Prostate gland (tissue), 2 donors: ENCODE data around the gene MEF2A. TPM values are rescaled to one million over a fixed set of nuclear protein-coding genes. Genes with fewer than 3 reads are reported as not detected.

Experiments used
- DNase-seq: peaks from one replicate; pipeline ENCODE4 v3.0.0-alpha.2; 2019; ENCODE audit warnings: low spot score
- H3K27ac ChIP-seq, 2 donors: fragments of 200-600 bp; sonication (generic); 2 replicates each; pipeline ENCODE4 v1.5.1; 2017 to 2019
- H3K27me3 ChIP-seq: fragments of 200-600 bp; sonication (generic); replicated peaks from 2 replicates; pipeline ENCODE4 v1.5.1; 2019; ENCODE audit not compliant: insufficient read depth
- H3K36me3 ChIP-seq, 2 donors: fragments of 200-600 bp; sonication (generic); 1 replicate in 1 of 2; 2 replicates in 1 of 2; pipeline versions ENCODE4 v1.5.1 to v1.8.1; 2017 to 2019
- H3K4me1 ChIP-seq: fragments of 200-600 bp; sonication (generic); replicated peaks from 2 replicates; pipeline ENCODE4 v1.5.1; 2019
- H3K4me3 ChIP-seq, 2 donors: fragments of 200-600 bp; sonication (generic); 2 replicates each; pipeline ENCODE4 v1.5.1; 2017 to 2019
- H3K9me3 ChIP-seq: fragments of 200-600 bp; sonication (generic); 2 replicates; pipeline ENCODE4 v1.5.1; 2017
- POLR2A ChIP-seq: fragments of 450-650 bp; IDR thresholded peaks from one replicate; pipeline ENCODE4 v1.6.1; 2016; ENCODE audit warnings: antibody characterized with exemption, mild to moderate bottlenecking
- POLR2AphosphoS5 ChIP-seq: sonication (generic); formaldehyde crosslinking; IDR thresholded peaks from one replicate; pipeline ENCODE4 v1.6.1; 2017; ENCODE audit warnings: antibody characterized with exemption
- WGBS: methylation state at CpG from one replicate; pipeline ENCODE4 v1.1.5; 2018; 5-methylcytosine and 5-hydroxymethylcytosine counted together
- intact Hi-C: fragments of 100-400 bp; cut with DNase I; formaldehyde crosslinking; loops from one replicate; pipeline ENCODE4 v1.14.2; 2022
- total RNA-seq, 2 donors: library from RNA; depleted of rRNA; stranded (reverse); fragments of >200 nt; gene quantifications; one replicate each; pipeline ENCODE4 v1.1.0, GENCODE V29; 2016
- TF ChIP-seq, protein P1 (sequence below), 4 experiments: fragments of 200-600 bp in 2 of 4; fragments of 450-650 bp in 2 of 4; sonication (generic) in 2 of 4; IDR thresholded peaks; 1 replicate in 3 of 4; 2 replicates in 1 of 4; pipeline ENCODE4 v1.5.1; 2016 to 2019; ENCODE audit warnings: antibody characterized with exemption in 4 of 4, mild to moderate bottlenecking in 2 of 4, moderate library complexity in 2 of 4

MEF2A gene
- total RNA-seq, 2 donors from 2014 or later: 40.1 to 68.0 TPM

DNA sequence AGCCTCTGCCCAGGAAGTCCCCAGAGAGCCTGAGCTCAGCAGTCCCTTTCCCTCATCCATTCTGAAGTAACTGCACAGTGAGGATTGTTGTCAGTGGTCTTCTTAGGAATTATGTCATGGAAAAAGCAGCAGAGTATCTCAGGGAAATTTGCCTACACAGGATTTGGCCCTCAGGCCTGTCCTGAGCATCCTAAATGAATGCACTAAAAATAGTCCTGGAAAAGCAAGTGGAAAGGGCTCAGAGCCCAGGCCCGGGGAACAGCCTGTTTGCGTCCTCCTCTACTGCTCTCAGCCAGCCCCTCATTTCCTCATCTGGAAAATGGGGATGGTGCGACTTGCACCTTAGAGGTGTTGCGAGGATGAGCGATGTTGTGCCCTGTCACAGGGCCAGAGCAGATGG is 145.8 kb downstream of the MEF2A start:
- DNase-seq: no peak
- Histone ChIP-seq H3K36me3 (no peaks in the 10 kb centered on the region), H3K27ac (no peak overlapping the region), H3K4me3 (no peak overlapping the region), H3K9me3 (no peaks in the 10 kb centered on the region), H3K4me1 (no peaks in the 10 kb centered on the region), H3K27me3 (no peaks in the 10 kb centered on the region)
- 71% methylated on average over 5 of the region's 5 CpGs for WGBS
- TF ChIP-seq, protein P1, sequence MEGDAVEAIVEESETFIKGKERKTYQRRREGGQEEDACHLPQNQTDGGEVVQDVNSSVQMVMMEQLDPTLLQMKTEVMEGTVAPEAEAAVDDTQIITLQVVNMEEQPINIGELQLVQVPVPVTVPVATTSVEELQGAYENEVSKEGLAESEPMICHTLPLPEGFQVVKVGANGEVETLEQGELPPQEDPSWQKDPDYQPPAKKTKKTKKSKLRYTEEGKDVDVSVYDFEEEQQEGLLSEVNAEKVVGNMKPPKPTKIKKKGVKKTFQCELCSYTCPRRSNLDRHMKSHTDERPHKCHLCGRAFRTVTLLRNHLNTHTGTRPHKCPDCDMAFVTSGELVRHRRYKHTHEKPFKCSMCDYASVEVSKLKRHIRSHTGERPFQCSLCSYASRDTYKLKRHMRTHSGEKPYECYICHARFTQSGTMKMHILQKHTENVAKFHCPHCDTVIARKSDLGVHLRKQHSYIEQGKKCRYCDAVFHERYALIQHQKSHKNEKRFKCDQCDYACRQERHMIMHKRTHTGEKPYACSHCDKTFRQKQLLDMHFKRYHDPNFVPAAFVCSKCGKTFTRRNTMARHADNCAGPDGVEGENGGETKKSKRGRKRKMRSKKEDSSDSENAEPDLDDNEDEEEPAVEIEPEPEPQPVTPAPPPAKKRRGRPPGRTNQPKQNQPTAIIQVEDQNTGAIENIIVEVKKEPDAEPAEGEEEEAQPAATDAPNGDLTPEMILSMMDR (IDR thresholded peaks at IDR 0.05): no peak
- no peak for TF ChIP-seq POLR2AphosphoS5
- TF ChIP-seq POLR2A: no peak
- intact Hi-C loops: no loop called here

- Histone ChIP-seq H3K4me3 (no peak overlapping the region), H3K4me1 (no peaks in the 10 kb centered on the region), H3K27ac (no peak overlapping the region), H3K9me3 (no peaks in the 10 kb centered on the region), H3K36me3 (no peaks in the 10 kb centered on the region), H3K27me3 (no peaks in the 10 kb centered on the region)
- TF ChIP-seq POLR2AphosphoS5 (no peak), POLR2A (no peak)
- TF ChIP-seq, protein P1 (IDR thresholded peaks at IDR 0.05): no peak
- no peak for DNase-seq
- 78% methylated on average over 18 of the region's 18 CpGs for WGBS
- intact Hi-C loops: no loop called here
These were observed 146.6 kb downstream of the MEF2A start for GRCh38 chr15:99712415-99712814.

- DNase-seq: no peak
- Histone ChIP-seq H3K4me1 (no peaks in the 10 kb centered on the region), H3K4me3 (no peak overlapping the region), H3K36me3 (no peaks in the 10 kb centered on the region), H3K27me3 (no peaks in the 10 kb centered on the region), H3K27ac (no peak overlapping the region), H3K9me3 (no peaks in the 10 kb centered on the region)
- 80% methylated on average over 10 of the region's 10 CpGs for WGBS
- TF ChIP-seq, protein P1 (IDR thresholded peaks at IDR 0.05): no peak
- TF ChIP-seq POLR2A: no peak
- intact Hi-C loops: no loop called here
These were observed 150.8 kb downstream of the MEF2A start for GRCh38 chr15:99716540-99717095.

DNA sequence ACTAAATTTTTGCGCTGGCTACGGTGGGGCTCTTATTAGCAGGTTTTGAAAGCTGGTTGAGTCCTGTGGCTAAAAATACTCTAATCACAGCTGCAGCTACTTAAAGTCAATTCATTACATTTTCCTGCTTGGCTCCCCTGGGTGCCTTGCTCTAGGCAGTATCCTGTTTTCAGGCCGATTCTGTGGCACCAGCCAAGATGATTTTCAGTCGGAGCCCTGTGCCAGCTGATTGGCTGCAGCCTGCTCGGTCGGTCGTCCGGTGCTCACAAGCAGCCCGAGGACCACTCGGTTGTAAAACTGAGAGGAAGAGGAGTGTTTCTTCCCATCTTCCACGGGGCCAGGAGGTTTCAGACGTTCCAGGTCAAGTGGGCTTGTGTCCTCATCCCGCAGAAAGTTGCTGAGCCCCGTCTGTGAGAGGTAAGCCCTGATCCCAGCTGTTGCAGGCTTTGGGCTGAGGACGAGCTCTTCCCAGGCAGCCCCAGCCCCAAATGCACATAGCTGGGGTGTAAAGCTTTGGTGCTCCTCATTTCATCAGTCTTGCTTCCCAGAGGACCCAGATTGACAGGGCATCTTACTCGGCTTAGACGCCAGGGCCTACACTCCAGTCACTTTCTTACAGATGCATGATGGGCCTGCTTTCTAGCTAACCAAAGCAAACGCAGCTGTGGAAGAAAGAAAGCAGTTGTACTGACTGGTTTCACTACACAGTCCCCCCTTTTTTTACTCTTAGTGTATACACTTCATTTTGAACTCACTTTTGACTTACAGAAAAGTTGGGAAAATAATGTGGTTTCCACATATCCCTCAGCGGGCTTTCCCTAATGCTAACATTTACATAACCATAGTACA is 151.6 kb downstream of the MEF2A start:
- no peak overlapping the region for H3K27ac ChIP-seq
- intact Hi-C loops: no loop called here

More for the DNA sequence above, 151.6 kb downstream of the MEF2A start:
- 45% methylated on average over 19 of the region's 19 CpGs for WGBS
- Histone ChIP-seq H3K9me3 (no peaks in the 10 kb centered on the region), H3K4me1 (no peaks in the 10 kb centered on the region), H3K27me3 (no peaks in the 10 kb centered on the region), H3K4me3 (no peak overlapping the region), H3K36me3 (no peaks in the 10 kb centered on the region)
- no peak for TF ChIP-seq POLR2AphosphoS5
- no peak for TF ChIP-seq POLR2A
- TF ChIP-seq, protein P1 (IDR thresholded peaks at IDR 0.05): no peak
- DNase-seq: no peak
